ENCODE measurements around the gene UGT1A7.
"Not testable (repeated sequence)": the region's sequence is repeated elsewhere in the genome, so short reads cannot be mapped to it uniquely, and the experiment has no call there.

DNA sequence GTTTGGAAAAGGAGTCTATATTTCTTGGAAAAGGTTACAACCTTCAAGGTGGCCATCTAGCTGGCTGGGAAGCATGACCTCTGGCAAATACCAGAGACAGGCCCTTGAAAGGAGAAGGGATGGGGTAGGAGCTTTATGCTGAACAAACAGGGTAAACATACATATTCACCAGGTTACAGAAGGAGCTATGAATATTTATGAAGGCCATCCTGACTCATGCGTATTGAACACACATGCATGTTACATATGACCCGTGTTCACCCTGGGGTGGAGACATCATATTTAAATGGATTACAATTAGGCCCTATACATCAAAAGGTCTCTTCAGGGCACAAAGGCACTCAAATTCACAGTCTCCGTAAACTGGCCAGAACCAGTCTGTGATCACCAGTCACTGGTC is 25.8 kb upstream of the UGT1A7 start:
- TF ChIP-seq, protein P1, sequence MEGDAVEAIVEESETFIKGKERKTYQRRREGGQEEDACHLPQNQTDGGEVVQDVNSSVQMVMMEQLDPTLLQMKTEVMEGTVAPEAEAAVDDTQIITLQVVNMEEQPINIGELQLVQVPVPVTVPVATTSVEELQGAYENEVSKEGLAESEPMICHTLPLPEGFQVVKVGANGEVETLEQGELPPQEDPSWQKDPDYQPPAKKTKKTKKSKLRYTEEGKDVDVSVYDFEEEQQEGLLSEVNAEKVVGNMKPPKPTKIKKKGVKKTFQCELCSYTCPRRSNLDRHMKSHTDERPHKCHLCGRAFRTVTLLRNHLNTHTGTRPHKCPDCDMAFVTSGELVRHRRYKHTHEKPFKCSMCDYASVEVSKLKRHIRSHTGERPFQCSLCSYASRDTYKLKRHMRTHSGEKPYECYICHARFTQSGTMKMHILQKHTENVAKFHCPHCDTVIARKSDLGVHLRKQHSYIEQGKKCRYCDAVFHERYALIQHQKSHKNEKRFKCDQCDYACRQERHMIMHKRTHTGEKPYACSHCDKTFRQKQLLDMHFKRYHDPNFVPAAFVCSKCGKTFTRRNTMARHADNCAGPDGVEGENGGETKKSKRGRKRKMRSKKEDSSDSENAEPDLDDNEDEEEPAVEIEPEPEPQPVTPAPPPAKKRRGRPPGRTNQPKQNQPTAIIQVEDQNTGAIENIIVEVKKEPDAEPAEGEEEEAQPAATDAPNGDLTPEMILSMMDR (IDR thresholded peaks at IDR 0.05): not testable (repeated sequence)
- TF ChIP-seq POLR2A (IDR thresholded peaks at IDR 0.05): not testable (repeated sequence)

Data from esophagus squamous epithelium (tissue), 4 donors.